ENCODE results near the gene CD6. TPM values are rescaled to one million over a fixed set of nuclear protein-coding genes. Genes with fewer than 3 reads are reported as not detected.

The CD6 gene
- total RNA-seq, 2 donors from 2014 or later: 0.51 to 1.2 TPM

GRCh38 chr11:60996381-60997138, 25.1 kb downstream of the CD6 start:
- WGBS: 81% methylated on average over 9 of the region's 13 CpGs
- no peak for DNase-seq (ENCODE audit: low spot score)
- Histone ChIP-seq H3K9me3 (no peaks in the 10 kb centered on the region), H3K36me3 (no peaks in the 10 kb centered on the region), H3K4me1 (replicated peaks) (no peaks in the 10 kb centered on the region), H3K4me3 (no peak overlapping the region), H3K27me3 (replicated peaks; ENCODE audit: insufficient read depth) (no peaks in the 10 kb centered on the region), H3K27ac (no peak overlapping the region)
- no peak for TF ChIP-seq CTCF (IDR thresholded peaks at IDR 0.05)
- TF ChIP-seq POLR2AphosphoS5 (IDR thresholded peaks at IDR 0.05): no peak
- no peak for TF ChIP-seq POLR2A (IDR thresholded peaks at IDR 0.05)
- intact Hi-C loops (cut with DNase I): no loop called here

GRCh38 chr11:61000426-61000825, 28.9 kb downstream of the CD6 start:
- Histone ChIP-seq H3K27ac (no peak overlapping the region), H3K9me3 (no peaks in the 10 kb centered on the region), H3K4me3 (no peak overlapping the region), H3K27me3 (replicated peaks; ENCODE audit: insufficient read depth) (no peaks in the 10 kb centered on the region), H3K36me3 (no peaks in the 10 kb centered on the region), H3K4me1 (replicated peaks) (no peaks in the 10 kb centered on the region)
- no peak for DNase-seq (ENCODE audit: low spot score)
- TF ChIP-seq CTCF (IDR thresholded peaks at IDR 0.05) (no peak), POLR2A (IDR thresholded peaks at IDR 0.05) (no peak), POLR2AphosphoS5 (IDR thresholded peaks at IDR 0.05) (no peak)
- 82% methylated on average over 11 of the region's 11 CpGs for WGBS
- intact Hi-C loops (cut with DNase I): no loop called here

GRCh38 chr11:61001931-61002330, 30.5 kb downstream of the CD6 start:
- WGBS: 97% methylated on average over 3 of the region's 3 CpGs

GRCh38 chr11:61002598-61002997, 31.1 kb downstream of the CD6 start:
- no peak overlapping the region for H3K4me3 ChIP-seq
- DNase-seq (ENCODE audit: low spot score): no peak
- TF ChIP-seq POLR2A (IDR thresholded peaks at IDR 0.05) (no peak), CTCF (IDR thresholded peaks at IDR 0.05) (no peak), POLR2AphosphoS5 (IDR thresholded peaks at IDR 0.05) (no peak)
- no peak overlapping the region for H3K27ac ChIP-seq
- no peaks in the 10 kb centered on the region for H3K27me3 ChIP-seq (replicated peaks; ENCODE audit: insufficient read depth)
- H3K36me3 ChIP-seq: no peaks in the 10 kb centered on the region
- intact Hi-C loops (cut with DNase I): no loop called here
- H3K4me1 ChIP-seq (replicated peaks): no peaks in the 10 kb centered on the region
- 91% methylated on average over 7 of the region's 7 CpGs for WGBS
- H3K9me3 ChIP-seq: no peaks in the 10 kb centered on the region

More at GRCh38 chr11:61001931-61002330, 30.5 kb downstream of the CD6 start:
- intact Hi-C loops (cut with DNase I): no loop called here
- no peak overlapping the region for H3K27ac ChIP-seq
- no peak for TF ChIP-seq POLR2AphosphoS5 (IDR thresholded peaks at IDR 0.05)
- H3K9me3 ChIP-seq: no peaks in the 10 kb centered on the region
- no peaks in the 10 kb centered on the region for H3K36me3 ChIP-seq
- no peaks in the 10 kb centered on the region for H3K27me3 ChIP-seq (replicated peaks; ENCODE audit: insufficient read depth)
- DNase-seq (ENCODE audit: low spot score): no peak
- H3K4me3 ChIP-seq: no peak overlapping the region
- H3K4me1 ChIP-seq (replicated peaks): no peaks in the 10 kb centered on the region

GRCh38 chr11:61004180-61004611, 32.7 kb downstream of the CD6 start:
- 53% methylated on average over 10 of the region's 10 CpGs for WGBS
- Histone ChIP-seq H3K4me1 (replicated peaks) (no peaks in the 10 kb centered on the region), H3K9me3 (no peaks in the 10 kb centered on the region), H3K27me3 (replicated peaks; ENCODE audit: insufficient read depth) (no peaks in the 10 kb centered on the region), H3K36me3 (no peaks in the 10 kb centered on the region), H3K27ac (no peak overlapping the region), H3K4me3 (no peak overlapping the region)
- intact Hi-C loops (cut with DNase I): no loop called here
- no peak for DNase-seq (ENCODE audit: low spot score)
- TF ChIP-seq CTCF (IDR thresholded peaks at IDR 0.05) (no peak), POLR2A (IDR thresholded peaks at IDR 0.05) (no peak), POLR2AphosphoS5 (IDR thresholded peaks at IDR 0.05) (no peak)

Measured in prostate gland (tissue), 2 donors.